Neural cell (in vitro differentiated cells): Measurements from ENCODE around the gene SLC22A2. TPM values are rescaled to one million over a fixed set of nuclear protein-coding genes. Genes with fewer than 3 reads are reported as not detected.
"Not testable (repeated sequence)": the region's sequence is repeated elsewhere in the genome, so short reads cannot be mapped to it uniquely, and the experiment has no call there.

Source experiments
- H2AFZ ChIP-seq: fragments of 200-600, 300-800 bp; sonication (generic), shearing (Covaris generic); 2 replicates; pipeline ENCODE4 v1.6.0; 2014; ENCODE audit warnings: low read depth, mild to moderate bottlenecking, antibody characterized with exemption, low read length, moderate library complexity
- H3F3A ChIP-seq: fragments of 200-600 bp; shearing (Covaris generic); 2 replicates; pipeline ENCODE4 v1.6.1; 2016; ENCODE audit warnings: mild to moderate bottlenecking, moderate library complexity, mixed read lengths, antibody characterized with exemption, low read length; ENCODE audit not compliant: insufficient read depth, poor library complexity, severe bottlenecking
- H3K27ac ChIP-seq: fragments of 200-600, 300-800 bp; sonication (generic), shearing (Covaris generic); 2 replicates; pipeline ENCODE4 v1.5.1; 2014; ENCODE audit warnings: mild to moderate bottlenecking, low read length, moderate library complexity
- H3K27me3 ChIP-seq: fragments of 300-800, 200-600 bp; sonication (generic), shearing (Covaris generic); 2 replicates; pipeline ENCODE4 v1.6.0; 2014; ENCODE audit warnings: mild to moderate bottlenecking, low read depth, low read length, moderate library complexity; ENCODE audit not compliant: insufficient read depth
- H3K36me3 ChIP-seq: fragments of 300-800, 200-600 bp; sonication (generic), shearing (Covaris generic); 2 replicates; pipeline ENCODE4 v1.5.1; 2014; ENCODE audit warnings: mild to moderate bottlenecking, antibody characterized with exemption, low read length, moderate library complexity; ENCODE audit not compliant: insufficient read depth
- H3K4me2 ChIP-seq: fragments of 300-800, 200-600 bp; sonication (generic), shearing (Covaris generic); 2 replicates; pipeline ENCODE4 v1.6.0; 2014; ENCODE audit warnings: mild to moderate bottlenecking, low read length
- H3K4me3 ChIP-seq: fragments of 300-800, 200-600 bp; sonication (generic), shearing (Covaris generic); 2 replicates; pipeline ENCODE4 v1.5.1; 2014; ENCODE audit warnings: mild to moderate bottlenecking, low read length, moderate library complexity
- H3K79me2 ChIP-seq: fragments of 200-600 bp; shearing (Covaris generic); replicated peaks from 2 replicates; pipeline ENCODE4 v1.6.0; 2014; ENCODE audit warnings: mild to moderate bottlenecking, low read length, moderate library complexity; ENCODE audit not compliant: insufficient read depth
- H3K9ac ChIP-seq: fragments of 300-800, 200-600 bp; sonication (generic), shearing (Covaris generic); 2 replicates; pipeline ENCODE4 v1.6.1; 2016; ENCODE audit warnings: mild to moderate bottlenecking, low read length, mixed read lengths
- H3K9me2 ChIP-seq: fragments of 200-600 bp; shearing (Covaris generic); 2 replicates; pipeline ENCODE4 v1.6.1; 2016; ENCODE audit warnings: mild to moderate bottlenecking, low read length, mixed read lengths; ENCODE audit not compliant: insufficient read depth
- H3K9me3 ChIP-seq: fragments of 200-600, 300-800 bp; sonication (generic), shearing (Covaris generic); 2 replicates; pipeline ENCODE4 v1.6.1; 2016; ENCODE audit warnings: mild to moderate bottlenecking, mixed run types, low read length, moderate library complexity, mixed read lengths
- H4K20me1 ChIP-seq: fragments of 200-600 bp; shearing (Covaris generic); 2 replicates; pipeline ENCODE4 v1.6.1; 2016; ENCODE audit warnings: mild to moderate bottlenecking, mixed run types; ENCODE audit not compliant: insufficient read depth
- CTCF ChIP-seq: fragments of 450-650 bp; IDR thresholded peaks from 2 replicates; pipeline ENCODE4 v1.5.1; 2014; ENCODE audit warnings: antibody characterized with exemption, mild to moderate bottlenecking, moderate library complexity; ENCODE audit not compliant: poor library complexity, severe bottlenecking
- EP300 ChIP-seq: fragments of 450-650 bp; conservative IDR thresholded peaks from 2 replicates; pipeline ENCODE4 v1.6.1; 2014; ENCODE audit warnings: antibody characterized with exemption, mild to moderate bottlenecking, moderate library complexity; ENCODE audit not compliant: poor library complexity, severe bottlenecking
- EZH2 ChIP-seq: fragments of 200-600, 300-800 bp; shearing (Covaris generic), sonication (generic); IDR thresholded peaks from 2 replicates; pipeline ENCODE4 v1.6.1; 2014; ENCODE audit warnings: antibody characterized with exemption, low read length, borderline replicate concordance, mild to moderate bottlenecking; ENCODE audit not compliant: insufficient read depth, poor library complexity, severe bottlenecking
- MXI1 ChIP-seq: fragments of 450-650 bp; conservative IDR thresholded peaks from 2 replicates; pipeline ENCODE4 v1.6.1; 2014; ENCODE audit warnings: antibody characterized with exemption, mild to moderate bottlenecking; ENCODE audit not compliant: poor library complexity, severe bottlenecking
- POLR2AphosphoS5 ChIP-seq: IDR thresholded peaks from 2 replicates; pipeline ENCODE4 v1.6.1; 2012
- RAD21 ChIP-seq: fragments of 450-650 bp; conservative IDR thresholded peaks from 2 replicates; pipeline ENCODE4 v1.6.1; 2014; ENCODE audit warnings: antibody characterized with exemption, mild to moderate bottlenecking, moderate library complexity
- SMC3 ChIP-seq: fragments of 450-650 bp; conservative IDR thresholded peaks from 2 replicates; pipeline ENCODE4 v1.6.1; 2014; ENCODE audit warnings: antibody characterized with exemption, mild to moderate bottlenecking, moderate library complexity; ENCODE audit not compliant: poor library complexity
- TAF1 ChIP-seq: IDR thresholded peaks from 2 replicates; pipeline ENCODE4 v1.6.1; 2012; ENCODE audit warnings: low read depth
- polyA plus RNA-seq: library from polyadenylated mRNA; depleted of rRNA; stranded (reverse); fragments of >200 nt; gene quantifications from 2 replicates; pipeline ENCODE4 v1.2.3, GENCODE V29; 2014
- TF ChIP-seq, protein P1 (sequence below): IDR thresholded peaks from 2 replicates; pipeline ENCODE4 v1.6.1; 2012; ENCODE audit warnings: borderline replicate concordance

SLC22A2 gene
- polyA plus RNA-seq, 1 donor from 2014 or later, result not detected

- Histone ChIP-seq H3K9me2 (no peaks in the 10 kb centered on the region), H2AFZ (no peak overlapping the region), H3K4me2 (no peak overlapping the region), H3K4me3 (no peak overlapping the region), H3K36me3 (no peaks in the 10 kb centered on the region), H3K27ac (no peak overlapping the region), H3K9me3 (no peaks in the 10 kb centered on the region), H3K9ac (no peak overlapping the region), H3K27me3 (no peaks in the 10 kb centered on the region), H4K20me1 (no peaks in the 10 kb centered on the region), H3K79me2 (no peaks in the 10 kb centered on the region), H3F3A (no peaks in the 10 kb centered on the region)
- TF ChIP-seq POLR2AphosphoS5 (no peak), TAF1 (no peak), RAD21 (no peak), EP300 (no peak), SMC3 (no peak), EZH2 (no peak)
Observed at GRCh38 chr6:160303806-160304205, 45.2 kb upstream of the SLC22A2 start.

- H3K36me3 ChIP-seq, H3K9ac ChIP-seq: not testable (repeated sequence)
Observed at GRCh38 chr6:160302431-160303082, 43.9 kb upstream of the SLC22A2 start.

DNA sequence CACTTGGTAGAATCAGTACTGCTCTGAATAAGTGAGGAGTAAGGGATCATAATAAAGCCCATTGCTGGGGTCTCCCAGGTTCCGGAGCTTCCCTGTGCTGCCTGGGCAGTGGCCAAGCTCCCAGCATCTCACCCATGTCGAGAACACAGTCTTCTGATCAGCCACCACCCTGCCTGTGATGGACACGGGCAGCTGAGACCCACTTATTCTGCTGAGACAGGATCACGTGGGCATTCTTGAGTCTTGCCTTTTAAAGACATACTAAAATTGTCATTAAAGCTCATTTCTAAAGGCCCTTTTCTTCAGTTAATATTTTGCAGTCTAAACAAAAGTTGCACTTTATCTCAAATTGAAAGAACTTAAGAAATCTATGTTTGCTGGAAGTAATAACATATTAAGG, 42.7 kb upstream of the SLC22A2 start:
- no peak overlapping the region for H2AFZ ChIP-seq
- no peak overlapping the region for H3K27ac ChIP-seq
- H3K9me3 ChIP-seq, result no peaks in the 10 kb centered on the region
- H3F3A ChIP-seq, result no peaks in the 10 kb centered on the region
- no peaks in the 10 kb centered on the region for H3K9me2 ChIP-seq
- TF ChIP-seq TAF1 (no peak), RAD21 (no peak), MXI1 (no peak), CTCF (no peak), POLR2AphosphoS5 (no peak), EZH2 (no peak), SMC3 (no peak), EP300 (no peak)
- TF ChIP-seq, protein P1, sequence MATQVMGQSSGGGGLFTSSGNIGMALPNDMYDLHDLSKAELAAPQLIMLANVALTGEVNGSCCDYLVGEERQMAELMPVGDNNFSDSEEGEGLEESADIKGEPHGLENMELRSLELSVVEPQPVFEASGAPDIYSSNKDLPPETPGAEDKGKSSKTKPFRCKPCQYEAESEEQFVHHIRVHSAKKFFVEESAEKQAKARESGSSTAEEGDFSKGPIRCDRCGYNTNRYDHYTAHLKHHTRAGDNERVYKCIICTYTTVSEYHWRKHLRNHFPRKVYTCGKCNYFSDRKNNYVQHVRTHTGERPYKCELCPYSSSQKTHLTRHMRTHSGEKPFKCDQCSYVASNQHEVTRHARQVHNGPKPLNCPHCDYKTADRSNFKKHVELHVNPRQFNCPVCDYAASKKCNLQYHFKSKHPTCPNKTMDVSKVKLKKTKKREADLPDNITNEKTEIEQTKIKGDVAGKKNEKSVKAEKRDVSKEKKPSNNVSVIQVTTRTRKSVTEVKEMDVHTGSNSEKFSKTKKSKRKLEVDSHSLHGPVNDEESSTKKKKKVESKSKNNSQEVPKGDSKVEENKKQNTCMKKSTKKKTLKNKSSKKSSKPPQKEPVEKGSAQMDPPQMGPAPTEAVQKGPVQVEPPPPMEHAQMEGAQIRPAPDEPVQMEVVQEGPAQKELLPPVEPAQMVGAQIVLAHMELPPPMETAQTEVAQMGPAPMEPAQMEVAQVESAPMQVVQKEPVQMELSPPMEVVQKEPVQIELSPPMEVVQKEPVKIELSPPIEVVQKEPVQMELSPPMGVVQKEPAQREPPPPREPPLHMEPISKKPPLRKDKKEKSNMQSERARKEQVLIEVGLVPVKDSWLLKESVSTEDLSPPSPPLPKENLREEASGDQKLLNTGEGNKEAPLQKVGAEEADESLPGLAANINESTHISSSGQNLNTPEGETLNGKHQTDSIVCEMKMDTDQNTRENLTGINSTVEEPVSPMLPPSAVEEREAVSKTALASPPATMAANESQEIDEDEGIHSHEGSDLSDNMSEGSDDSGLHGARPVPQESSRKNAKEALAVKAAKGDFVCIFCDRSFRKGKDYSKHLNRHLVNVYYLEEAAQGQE, result no peak
- no peak overlapping the region for H3K4me2 ChIP-seq
- no peak overlapping the region for H3K9ac ChIP-seq
- H4K20me1 ChIP-seq, result no peaks in the 10 kb centered on the region
- no peaks in the 10 kb centered on the region for H3K79me2 ChIP-seq
- no peaks in the 10 kb centered on the region for H3K27me3 ChIP-seq
- no peak overlapping the region for H3K4me3 ChIP-seq
- H3K36me3 ChIP-seq, result no peaks in the 10 kb centered on the region

More at GRCh38 chr6:160302431-160303082, 43.9 kb upstream of the SLC22A2 start:
- not testable (repeated sequence) for H3K4me2 ChIP-seq, H3F3A ChIP-seq, H3K79me2 ChIP-seq, H2AFZ ChIP-seq, H3K27me3 ChIP-seq, H3K9me3 ChIP-seq, H4K20me1 ChIP-seq, H3K9me2 ChIP-seq, H3K4me3 ChIP-seq, H3K27ac ChIP-seq
